ENCODE measurements around the gene ARHGAP40.

ARHGAP40 gene

DNA sequence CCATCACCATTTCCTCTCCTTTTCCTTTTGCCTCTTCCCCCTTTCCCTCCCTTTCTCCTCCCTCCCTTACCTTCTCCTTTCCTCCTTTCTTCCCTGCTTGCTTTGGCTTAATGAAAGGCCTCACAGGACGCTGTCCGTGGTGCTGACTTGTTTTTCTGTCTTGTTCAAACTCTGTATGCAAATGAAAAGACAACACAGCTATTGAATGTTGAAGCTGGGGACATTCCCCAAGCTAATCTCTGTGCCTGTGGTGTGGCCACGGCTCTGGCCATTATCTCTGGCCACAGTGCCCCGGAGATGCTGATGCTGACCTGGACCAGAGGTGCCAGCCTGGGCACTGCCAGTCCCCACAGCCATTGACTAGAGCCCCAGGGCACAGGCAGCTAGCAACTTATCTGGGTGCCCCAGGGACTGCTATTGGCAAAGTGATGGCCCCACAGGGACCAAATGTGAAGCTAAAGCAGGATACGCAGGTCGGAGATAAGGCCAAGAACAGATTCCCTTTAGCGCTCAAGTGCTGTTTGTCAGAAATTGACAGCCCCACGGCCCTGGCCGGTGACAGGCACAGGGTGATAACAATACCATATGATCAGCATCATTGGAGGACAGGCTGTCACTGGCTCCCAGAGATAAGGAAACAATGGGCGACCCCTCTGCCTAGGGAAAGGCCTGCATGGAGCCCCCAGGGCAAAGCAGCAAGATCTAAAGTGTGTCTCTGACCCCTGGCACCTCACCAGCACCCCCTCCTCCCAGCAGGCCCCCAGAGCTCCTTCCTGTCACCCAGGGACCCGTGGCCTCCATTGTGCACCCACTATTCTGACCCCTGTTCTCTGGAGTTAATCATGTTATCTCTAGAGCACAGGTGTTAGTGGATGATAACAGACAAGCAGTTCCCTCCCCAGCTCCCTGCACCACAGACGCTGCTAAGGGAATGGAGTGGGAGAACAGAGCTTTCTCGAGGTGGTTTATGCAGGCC, 91.1 kb downstream of the ARHGAP40 start:
- H3K27ac ChIP-seq: no peak overlapping the region
- TF ChIP-seq, protein P1, sequence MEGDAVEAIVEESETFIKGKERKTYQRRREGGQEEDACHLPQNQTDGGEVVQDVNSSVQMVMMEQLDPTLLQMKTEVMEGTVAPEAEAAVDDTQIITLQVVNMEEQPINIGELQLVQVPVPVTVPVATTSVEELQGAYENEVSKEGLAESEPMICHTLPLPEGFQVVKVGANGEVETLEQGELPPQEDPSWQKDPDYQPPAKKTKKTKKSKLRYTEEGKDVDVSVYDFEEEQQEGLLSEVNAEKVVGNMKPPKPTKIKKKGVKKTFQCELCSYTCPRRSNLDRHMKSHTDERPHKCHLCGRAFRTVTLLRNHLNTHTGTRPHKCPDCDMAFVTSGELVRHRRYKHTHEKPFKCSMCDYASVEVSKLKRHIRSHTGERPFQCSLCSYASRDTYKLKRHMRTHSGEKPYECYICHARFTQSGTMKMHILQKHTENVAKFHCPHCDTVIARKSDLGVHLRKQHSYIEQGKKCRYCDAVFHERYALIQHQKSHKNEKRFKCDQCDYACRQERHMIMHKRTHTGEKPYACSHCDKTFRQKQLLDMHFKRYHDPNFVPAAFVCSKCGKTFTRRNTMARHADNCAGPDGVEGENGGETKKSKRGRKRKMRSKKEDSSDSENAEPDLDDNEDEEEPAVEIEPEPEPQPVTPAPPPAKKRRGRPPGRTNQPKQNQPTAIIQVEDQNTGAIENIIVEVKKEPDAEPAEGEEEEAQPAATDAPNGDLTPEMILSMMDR (conservative IDR thresholded peaks at IDR 0.05): no peak

DNA sequence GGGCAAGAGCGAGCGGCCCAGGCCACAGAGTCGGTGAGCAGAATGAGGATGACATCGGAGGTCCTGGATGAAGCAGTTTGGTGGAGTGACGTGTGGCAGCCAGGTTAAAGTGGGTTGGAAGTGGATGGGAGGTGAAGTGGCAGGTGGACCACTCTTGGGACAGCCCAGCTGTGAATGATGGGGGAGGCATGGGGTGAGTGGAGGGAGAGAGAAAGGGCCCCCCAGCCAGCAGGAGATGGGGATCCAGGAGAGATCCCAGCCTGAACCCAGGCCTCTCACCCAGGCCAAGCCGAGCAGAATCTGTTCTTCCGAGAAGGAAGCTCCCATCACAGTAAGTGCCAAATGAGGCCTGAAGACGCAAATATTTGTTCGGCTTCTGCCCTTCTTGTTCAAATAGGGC, 95.7 kb downstream of the ARHGAP40 start:
- H3K27ac ChIP-seq: no peak overlapping the region
- TF ChIP-seq, protein P1 (conservative IDR thresholded peaks at IDR 0.05): no peak

DNA sequence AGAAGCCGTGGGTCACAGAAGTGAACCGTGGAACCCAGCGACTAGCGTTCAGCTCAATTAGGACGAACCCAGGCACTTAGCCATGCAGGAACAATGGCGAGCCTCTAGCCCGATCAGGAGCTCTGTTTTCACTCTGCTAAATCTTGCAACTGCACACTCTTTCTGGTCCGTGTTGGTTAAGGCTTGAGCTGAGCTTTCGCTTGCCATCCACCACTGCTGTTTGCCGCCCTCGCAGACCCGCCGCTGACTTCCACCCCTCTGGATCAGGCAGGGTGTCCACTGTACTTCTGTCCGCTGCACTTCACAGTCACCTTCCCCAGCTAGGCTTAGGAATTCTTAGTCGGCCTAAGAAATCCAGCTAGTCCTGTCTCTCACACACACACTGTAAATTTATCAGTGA, 96.9 kb downstream of the ARHGAP40 start:
- no peak overlapping the region for H3K27ac ChIP-seq
- TF ChIP-seq, protein P1 (conservative IDR thresholded peaks at IDR 0.05): no peak

DNA sequence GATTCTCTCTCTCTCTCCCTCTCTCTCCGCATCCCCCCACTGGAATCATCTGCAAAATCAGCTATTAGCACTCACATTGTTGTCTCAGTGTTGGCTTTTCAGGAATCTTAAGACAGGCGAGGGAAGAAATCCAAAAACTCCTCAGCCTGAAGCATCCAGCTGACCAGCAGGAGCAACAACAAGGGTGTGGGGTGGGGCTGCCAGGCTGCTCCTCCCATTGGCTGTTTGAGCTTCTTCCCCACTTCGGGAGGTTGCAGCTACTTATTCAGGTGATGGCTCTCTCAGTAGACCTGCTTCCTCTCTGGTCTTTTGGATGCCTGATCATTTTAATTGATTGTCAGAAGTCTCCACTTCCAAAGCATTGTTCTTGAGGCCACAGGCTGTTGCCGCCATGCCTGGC, 98.5 kb downstream of the ARHGAP40 start:
- no peak overlapping the region for H3K27ac ChIP-seq
- TF ChIP-seq, protein P1 (conservative IDR thresholded peaks at IDR 0.05): no peak
